ENCODE measurements around the gene IQCN.
A peak's percentile ranks its signal among the peaks of the same experiment; 100 is the strongest.

DNA sequence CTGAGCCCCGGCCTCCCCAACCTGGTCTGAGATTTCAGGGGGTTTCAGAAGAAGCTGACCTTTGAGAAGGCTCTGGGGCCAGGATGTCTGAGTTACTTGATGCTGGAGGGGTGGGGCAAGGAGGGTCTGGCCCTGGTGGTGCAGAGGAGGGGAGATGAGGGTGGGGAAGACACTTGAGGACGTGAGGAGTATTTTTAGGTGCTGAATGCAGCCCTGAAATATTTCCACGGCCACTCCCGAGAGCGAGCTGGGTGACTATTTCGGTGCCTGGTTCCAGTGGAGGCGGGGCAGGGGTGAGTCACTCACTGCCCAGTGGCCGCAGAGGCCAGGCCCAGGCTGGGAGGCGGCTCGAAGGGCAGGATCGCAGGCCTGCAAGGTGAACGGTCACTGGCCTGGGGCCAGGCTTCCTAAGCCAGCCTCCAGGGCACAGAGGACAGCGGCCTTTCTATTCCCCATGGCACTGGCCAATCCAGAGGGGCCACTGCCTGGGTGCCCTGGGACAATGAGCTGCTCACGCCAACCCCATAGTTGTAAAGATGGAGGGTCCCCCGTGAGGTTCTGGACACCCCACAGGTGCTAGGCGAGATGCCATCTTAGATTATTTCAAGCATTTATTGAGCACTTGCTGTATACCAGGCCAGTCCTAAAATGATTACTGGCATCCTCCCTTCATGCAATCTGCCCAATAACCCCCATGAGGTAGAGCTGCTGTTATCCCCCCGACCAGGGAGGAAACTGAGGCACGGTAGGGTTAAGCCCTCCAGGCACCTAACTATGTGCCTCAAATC lies 26.9 kb upstream of the IQCN start:
- TF ChIP-seq, protein P1, sequence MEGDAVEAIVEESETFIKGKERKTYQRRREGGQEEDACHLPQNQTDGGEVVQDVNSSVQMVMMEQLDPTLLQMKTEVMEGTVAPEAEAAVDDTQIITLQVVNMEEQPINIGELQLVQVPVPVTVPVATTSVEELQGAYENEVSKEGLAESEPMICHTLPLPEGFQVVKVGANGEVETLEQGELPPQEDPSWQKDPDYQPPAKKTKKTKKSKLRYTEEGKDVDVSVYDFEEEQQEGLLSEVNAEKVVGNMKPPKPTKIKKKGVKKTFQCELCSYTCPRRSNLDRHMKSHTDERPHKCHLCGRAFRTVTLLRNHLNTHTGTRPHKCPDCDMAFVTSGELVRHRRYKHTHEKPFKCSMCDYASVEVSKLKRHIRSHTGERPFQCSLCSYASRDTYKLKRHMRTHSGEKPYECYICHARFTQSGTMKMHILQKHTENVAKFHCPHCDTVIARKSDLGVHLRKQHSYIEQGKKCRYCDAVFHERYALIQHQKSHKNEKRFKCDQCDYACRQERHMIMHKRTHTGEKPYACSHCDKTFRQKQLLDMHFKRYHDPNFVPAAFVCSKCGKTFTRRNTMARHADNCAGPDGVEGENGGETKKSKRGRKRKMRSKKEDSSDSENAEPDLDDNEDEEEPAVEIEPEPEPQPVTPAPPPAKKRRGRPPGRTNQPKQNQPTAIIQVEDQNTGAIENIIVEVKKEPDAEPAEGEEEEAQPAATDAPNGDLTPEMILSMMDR (IDR thresholded peaks at IDR 0.05; ENCODE audit: low read depth, low read length, missing input control) = no peak
- TF ChIP-seq, protein P2, sequence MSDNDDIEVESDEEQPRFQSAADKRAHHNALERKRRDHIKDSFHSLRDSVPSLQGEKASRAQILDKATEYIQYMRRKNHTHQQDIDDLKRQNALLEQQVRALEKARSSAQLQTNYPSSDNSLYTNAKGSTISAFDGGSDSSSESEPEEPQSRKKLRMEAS (IDR thresholded peaks at IDR 0.05) = peak; percentile 55
- TF ChIP-seq EGR1 (IDR thresholded peaks at IDR 0.05; ENCODE audit: low read depth in 2 of 2) (peak in 1 of 2 donors; percentile 27), RAD21 (IDR thresholded peaks at IDR 0.05) (peak in 1 of 2 donors; percentile 56), TAF1 (conservative IDR thresholded peaks at IDR 0.05) (no peak), HNF4A (conservative IDR thresholded peaks at IDR 0.05) (peak; percentile 80), HNF4G (IDR thresholded peaks at IDR 0.05) (no peak), YY1 (IDR thresholded peaks at IDR 0.05) (peak; percentile 68), SP1 (IDR thresholded peaks at IDR 0.05) (peak; percentile 87)
- TF ChIP-seq, protein P3, sequence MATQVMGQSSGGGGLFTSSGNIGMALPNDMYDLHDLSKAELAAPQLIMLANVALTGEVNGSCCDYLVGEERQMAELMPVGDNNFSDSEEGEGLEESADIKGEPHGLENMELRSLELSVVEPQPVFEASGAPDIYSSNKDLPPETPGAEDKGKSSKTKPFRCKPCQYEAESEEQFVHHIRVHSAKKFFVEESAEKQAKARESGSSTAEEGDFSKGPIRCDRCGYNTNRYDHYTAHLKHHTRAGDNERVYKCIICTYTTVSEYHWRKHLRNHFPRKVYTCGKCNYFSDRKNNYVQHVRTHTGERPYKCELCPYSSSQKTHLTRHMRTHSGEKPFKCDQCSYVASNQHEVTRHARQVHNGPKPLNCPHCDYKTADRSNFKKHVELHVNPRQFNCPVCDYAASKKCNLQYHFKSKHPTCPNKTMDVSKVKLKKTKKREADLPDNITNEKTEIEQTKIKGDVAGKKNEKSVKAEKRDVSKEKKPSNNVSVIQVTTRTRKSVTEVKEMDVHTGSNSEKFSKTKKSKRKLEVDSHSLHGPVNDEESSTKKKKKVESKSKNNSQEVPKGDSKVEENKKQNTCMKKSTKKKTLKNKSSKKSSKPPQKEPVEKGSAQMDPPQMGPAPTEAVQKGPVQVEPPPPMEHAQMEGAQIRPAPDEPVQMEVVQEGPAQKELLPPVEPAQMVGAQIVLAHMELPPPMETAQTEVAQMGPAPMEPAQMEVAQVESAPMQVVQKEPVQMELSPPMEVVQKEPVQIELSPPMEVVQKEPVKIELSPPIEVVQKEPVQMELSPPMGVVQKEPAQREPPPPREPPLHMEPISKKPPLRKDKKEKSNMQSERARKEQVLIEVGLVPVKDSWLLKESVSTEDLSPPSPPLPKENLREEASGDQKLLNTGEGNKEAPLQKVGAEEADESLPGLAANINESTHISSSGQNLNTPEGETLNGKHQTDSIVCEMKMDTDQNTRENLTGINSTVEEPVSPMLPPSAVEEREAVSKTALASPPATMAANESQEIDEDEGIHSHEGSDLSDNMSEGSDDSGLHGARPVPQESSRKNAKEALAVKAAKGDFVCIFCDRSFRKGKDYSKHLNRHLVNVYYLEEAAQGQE (IDR thresholded peaks at IDR 0.05) = peak; percentile 71
- TF ChIP-seq, protein P4, sequence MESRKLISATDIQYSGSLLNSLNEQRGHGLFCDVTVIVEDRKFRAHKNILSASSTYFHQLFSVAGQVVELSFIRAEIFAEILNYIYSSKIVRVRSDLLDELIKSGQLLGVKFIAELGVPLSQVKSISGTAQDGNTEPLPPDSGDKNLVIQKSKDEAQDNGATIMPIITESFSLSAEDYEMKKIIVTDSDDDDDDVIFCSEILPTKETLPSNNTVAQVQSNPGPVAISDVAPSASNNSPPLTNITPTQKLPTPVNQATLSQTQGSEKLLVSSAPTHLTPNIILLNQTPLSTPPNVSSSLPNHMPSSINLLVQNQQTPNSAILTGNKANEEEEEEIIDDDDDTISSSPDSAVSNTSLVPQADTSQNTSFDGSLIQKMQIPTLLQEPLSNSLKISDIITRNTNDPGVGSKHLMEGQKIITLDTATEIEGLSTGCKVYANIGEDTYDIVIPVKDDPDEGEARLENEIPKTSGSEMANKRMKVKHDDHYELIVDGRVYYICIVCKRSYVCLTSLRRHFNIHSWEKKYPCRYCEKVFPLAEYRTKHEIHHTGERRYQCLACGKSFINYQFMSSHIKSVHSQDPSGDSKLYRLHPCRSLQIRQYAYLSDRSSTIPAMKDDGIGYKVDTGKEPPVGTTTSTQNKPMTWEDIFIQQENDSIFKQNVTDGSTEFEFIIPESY (IDR thresholded peaks at IDR 0.05) = no peak
